LNCaP clone FGC (cell line): ENCODE results near the gene HOXD3.

Experiments
- DNase-seq: peaks from one replicate; pipeline ENCODE4 v3.0.0-alpha.2; 2011; ENCODE audit warnings: low read depth
- H3K4me3 ChIP-seq: 2 replicates; pipeline ENCODE4 v1.5.1; 2011; ENCODE audit warnings: mild to moderate bottlenecking, low read depth, low read length, control low read depth
- TF ChIP-seq, protein P1 (sequence below): IDR thresholded peaks from 2 replicates; pipeline ENCODE4 v1.5.1; 2012; ENCODE audit warnings: mild to moderate bottlenecking; ENCODE audit not compliant: control insufficient read depth, insufficient read depth; ENCODE audit errors: extremely low read depth

The HOXD3 gene

DNA sequence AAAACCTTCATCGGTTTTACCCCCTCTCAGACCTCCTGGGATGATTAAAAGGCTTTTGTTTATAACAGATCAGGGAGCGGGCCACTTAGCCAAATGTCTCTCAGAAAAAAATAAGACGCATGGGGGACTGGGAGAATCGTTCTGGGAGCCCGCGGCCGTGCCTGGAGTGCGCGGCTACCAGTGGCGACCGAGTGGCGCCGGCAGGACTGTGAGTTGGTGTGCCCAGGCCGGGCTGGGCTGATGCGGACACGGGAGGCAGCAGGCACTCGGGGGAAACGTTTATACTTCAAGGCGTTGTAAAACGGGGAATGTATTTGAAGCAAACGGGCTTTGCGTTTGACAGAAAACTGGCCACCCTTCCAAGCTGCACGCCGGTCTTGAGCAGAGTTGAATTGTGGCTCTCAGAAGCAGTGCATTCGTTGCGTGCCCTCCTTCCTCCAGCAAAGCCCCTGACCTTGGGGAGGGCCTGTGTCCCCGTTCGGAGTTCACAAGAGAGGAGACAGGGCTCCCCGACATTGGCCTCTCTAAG, 45.2 kb upstream of the HOXD3 start:
- no peak overlapping the region for H3K4me3 ChIP-seq

GRCh38 chr2:176112375-176113302, 44.5 kb upstream of the HOXD3 start:
- DNase-seq, result no peak
- no peak overlapping the region for H3K4me3 ChIP-seq

More for the DNA sequence above, 45.2 kb upstream of the HOXD3 start:
- DNase-seq, result no peak
- TF ChIP-seq, protein P1, sequence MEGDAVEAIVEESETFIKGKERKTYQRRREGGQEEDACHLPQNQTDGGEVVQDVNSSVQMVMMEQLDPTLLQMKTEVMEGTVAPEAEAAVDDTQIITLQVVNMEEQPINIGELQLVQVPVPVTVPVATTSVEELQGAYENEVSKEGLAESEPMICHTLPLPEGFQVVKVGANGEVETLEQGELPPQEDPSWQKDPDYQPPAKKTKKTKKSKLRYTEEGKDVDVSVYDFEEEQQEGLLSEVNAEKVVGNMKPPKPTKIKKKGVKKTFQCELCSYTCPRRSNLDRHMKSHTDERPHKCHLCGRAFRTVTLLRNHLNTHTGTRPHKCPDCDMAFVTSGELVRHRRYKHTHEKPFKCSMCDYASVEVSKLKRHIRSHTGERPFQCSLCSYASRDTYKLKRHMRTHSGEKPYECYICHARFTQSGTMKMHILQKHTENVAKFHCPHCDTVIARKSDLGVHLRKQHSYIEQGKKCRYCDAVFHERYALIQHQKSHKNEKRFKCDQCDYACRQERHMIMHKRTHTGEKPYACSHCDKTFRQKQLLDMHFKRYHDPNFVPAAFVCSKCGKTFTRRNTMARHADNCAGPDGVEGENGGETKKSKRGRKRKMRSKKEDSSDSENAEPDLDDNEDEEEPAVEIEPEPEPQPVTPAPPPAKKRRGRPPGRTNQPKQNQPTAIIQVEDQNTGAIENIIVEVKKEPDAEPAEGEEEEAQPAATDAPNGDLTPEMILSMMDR, result no peak

GRCh38 chr2:176114120-176114929, 42.8 kb upstream of the HOXD3 start:
- no peak for DNase-seq

More at GRCh38 chr2:176112375-176113302, 44.5 kb upstream of the HOXD3 start:
- TF ChIP-seq, protein P1, result no peak

GRCh38 chr2:176114930-176115625, 42.0 kb upstream of the HOXD3 start:
- TF ChIP-seq, protein P1, result no peak
- DNase-seq, result no peak
- H3K4me3 ChIP-seq, result no peak overlapping the region

More at GRCh38 chr2:176114120-176114929, 42.8 kb upstream of the HOXD3 start:
- no peak overlapping the region for H3K4me3 ChIP-seq
- TF ChIP-seq, protein P1, result no peak

GRCh38 chr2:176115883-176116813, 41.0 kb upstream of the HOXD3 start, which contains the start of gene HOXD10:
Gene HOXD10, plus strand, starts transcription at chr2:176116778. Its CDS starts 56 bp downstream, at chr2:176116834.
- DNase-seq, result no peak
- TF ChIP-seq, protein P1, result no peak
- no peak within 1 kb of the TSS for H3K4me3 ChIP-seq
